DLD1 (cell line): ENCODE measurements around the gene COL20A1.
"Not testable (repeated sequence)": the region's sequence is repeated elsewhere in the genome, so short reads cannot be mapped to it uniquely, and the experiment has no call there.

ENCODE experiments used
- in situ Hi-C: cut with HindIII; loops from 2 replicates; pipeline ENCODE4 v1.10.0; 2017; ENCODE audit warnings: low sequenced_read_pairs

COL20A1 gene

DNA sequence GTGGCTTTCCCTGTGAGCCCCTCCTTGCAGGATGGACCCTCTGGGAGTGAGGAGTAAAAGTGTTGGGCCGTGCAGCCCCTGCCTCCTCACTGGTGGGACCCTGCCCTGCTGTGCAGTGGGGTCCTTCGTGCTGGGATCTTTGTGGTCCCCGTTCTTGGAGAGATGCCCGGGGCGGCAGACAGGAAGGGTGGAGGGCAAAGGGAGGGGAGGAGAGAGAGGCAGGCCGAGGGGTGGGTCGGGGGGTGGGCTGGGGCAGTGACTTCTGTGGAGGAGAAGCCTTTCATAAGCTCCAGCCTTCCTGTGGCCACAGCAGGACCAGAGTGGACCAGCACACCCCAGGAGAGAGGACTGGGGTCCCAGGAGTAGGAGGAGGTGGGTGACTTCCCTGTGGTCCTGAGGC, at the start of gene COL20A1:
TSS of gene COL20A1 (plus strand) at position 283 of the 400 bp plus-strand sequence. CDS start 1,922 bp downstream, outside the sequence.
- in situ Hi-C loops, result loop anchor here (25.0 kb wide), 1 partner anchor 94 kb away; no protein-coding TSS in a partner anchor

DNA sequence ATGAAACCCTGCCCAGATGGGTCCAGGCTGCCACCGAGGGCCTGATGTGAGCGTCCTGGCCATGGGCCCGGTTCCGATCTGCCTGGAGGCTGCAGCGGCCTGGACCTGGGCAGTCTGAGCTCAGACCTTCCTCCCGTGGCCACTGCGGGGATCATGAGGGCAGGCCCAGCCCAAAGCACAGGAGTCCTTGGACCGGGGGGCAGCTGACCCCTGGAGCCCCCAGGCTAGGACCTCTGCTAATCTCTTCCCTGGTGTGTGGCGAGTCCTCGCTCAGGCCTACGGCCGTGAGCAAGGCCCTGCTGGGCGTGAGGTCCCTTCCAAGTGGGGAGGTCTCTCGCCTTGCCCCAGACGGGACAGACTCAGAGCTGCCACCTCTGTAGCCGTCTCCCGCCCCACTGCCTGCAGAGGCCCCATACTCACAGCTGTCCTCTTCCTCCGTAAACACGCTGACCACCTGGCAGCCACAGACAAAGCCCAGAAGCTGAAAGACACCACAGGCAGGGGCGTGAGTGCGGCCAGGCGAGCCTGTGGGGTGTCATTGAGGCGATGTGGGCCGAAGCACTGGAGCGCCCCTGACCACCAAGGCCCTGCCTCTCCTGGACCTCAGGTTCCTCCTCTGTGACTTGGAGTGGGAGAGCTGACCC, 49.3 kb upstream of the COL20A1 start:
- in situ Hi-C loops, result no loop called here

DNA sequence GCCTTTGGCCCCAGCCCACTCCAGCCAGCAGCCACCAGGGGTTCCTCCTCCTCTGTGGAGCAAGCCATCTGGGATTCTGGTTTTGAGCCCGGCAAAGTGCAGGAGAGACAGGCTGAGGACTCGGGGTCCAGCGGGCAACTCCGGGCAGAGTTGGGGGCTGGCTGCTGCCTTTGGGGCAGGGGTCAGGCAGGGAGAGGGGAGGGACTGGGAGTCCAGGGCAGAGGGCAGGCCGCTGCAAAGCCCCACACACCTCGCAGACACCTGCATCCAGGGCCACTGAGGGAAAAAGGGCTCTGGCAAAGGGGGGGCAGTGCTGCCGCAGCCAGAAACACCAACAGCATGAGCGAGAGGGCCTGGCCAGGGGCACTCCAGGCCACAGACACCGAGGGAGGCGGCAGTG, 48.5 kb upstream of the COL20A1 start:
- in situ Hi-C loops, result no loop called here

DNA sequence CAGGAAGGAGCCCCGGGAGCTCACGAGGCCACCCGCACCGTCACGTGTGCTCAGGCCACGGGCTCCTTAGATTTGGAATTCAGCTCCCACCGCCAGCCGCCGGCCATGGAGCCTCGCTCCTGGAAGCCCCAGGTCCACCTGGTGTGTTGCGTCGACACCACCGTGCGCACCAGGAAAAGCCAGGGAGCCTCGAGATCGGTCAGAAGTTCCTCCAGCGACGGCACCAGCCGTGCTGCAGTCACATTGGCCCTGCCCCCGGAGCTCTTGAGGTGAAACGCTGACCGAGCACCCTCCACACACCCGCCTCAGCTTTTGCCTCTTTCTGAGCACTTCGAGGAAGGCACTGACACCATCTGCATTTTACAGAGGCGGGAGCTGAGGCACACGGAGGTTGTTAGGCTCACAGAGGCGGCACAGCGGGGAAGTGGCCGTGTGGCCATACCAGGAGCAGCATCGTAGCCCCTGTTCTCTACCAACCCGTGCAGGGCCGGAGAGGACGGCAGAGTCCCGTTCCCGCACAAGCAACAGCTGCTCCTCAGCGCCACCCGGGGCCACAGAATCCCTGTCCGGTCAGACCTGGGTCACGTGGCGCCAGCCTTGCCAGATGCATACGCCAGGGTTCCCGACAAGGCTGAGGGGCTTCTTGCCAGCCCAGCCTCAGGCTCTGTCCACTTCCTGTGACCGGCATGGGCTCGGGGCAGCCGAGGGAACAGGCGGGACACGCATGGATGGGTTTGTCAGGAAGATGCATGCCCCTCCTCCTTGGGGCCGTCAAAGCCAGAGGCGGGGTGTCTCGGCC, 46.3 kb upstream of the COL20A1 start:
- in situ Hi-C loops, result no loop called here

DNA sequence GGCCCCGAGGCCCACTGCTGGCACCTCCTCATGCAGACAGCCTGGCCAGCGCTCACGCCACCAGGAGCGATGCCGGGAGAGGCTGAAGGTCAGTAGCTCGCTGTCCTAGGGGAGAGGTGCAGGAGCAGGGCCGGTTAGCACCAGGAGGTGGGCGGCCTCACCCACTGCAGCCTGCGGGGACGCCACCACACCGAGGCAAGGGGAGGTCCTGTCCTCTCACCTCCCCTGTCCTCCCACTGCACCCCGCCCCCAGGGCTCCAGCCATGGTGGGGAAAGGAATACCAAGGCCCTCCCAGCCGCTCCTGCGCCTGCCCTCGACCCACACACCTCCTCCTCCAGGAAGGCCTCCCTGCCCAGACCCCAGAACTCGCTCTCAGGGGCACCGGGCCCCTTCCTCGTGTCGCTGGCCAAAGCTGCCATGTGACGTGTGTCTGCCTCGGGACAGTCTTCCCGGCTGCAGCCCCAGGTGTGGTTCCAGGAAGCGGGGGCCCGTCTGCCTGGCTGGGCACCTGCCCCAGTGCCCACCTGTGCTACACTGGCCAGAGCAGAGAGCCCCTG, 45.2 kb upstream of the COL20A1 start:
- in situ Hi-C loops, result no loop called here

DNA sequence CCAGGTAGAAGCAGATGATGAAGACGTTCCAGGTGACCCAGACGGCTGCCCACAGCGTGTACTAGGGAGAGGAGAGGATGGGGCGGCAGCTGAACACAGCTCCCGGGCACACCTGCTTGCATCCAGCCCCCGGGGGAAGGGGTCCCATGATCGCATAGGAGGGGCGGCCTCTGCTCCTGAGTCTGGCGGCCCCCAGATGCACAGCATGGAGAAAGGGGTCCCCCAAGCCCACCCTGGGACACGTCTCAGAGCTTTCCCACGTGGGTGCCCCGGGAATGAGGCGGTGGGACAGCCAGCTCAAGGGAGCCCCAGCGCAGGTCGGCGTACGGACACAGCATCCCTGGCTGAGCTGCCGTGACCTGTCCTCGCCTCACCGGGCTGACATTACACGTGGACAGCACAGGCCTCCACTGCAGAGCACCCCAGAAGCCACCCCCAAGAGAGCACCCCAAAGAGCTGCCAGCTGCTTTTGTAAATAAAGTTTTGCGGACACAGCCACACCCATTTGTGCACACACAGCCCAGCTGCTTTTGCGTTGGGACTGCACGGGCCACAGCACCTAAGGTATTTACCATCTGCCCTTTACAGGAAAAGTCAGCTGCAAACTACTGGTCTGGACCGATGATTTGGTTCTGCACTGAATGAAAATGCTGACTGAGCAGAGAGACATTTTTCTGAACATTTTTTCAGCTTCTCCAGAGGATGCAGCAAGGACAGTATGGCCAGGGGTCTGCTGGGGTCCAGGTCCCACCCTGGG, 44.0 kb upstream of the COL20A1 start:
- in situ Hi-C loops, result no loop called here

DNA sequence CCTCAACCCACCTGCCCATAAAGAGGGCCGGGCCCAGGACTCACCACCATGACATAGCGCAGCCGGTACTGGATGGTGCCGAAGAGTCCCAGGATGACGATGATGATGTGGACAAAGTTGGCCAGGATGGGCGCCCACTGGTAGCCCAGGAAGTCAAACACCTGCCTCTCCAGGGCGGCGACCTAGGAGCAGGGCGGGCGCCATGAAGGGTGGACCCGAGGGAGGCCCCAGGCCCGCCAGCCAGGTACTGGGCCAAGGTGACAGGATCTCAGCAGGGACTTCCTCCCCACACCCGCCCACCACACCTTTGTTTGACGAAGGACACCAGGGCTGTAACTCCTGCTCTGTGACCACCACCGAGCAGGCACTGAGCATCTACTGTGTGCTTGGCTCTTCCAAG, 43.1 kb upstream of the COL20A1 start:
- in situ Hi-C loops, result no loop called here

DNA sequence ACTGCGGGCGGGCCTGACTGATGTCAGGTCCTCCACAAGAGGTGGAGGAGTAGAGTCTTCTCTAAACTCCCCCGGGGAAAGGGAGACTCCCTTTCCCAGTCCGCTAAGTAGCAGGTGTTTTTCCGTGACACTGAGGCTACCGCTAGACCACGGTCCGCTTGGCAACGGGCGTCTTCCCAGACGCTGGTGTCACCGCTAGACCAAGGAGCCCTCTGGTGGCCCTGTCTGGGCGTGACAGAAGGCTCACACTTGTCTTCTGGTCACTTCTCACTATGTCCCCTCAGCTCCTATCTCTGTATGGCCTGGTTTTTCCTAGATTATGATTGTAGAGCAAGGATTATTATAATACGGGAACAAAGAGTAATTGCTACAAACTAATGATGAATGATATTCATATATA, 41.6 kb upstream of the COL20A1 start:
- in situ Hi-C loops, result not testable (repeated sequence)

DNA sequence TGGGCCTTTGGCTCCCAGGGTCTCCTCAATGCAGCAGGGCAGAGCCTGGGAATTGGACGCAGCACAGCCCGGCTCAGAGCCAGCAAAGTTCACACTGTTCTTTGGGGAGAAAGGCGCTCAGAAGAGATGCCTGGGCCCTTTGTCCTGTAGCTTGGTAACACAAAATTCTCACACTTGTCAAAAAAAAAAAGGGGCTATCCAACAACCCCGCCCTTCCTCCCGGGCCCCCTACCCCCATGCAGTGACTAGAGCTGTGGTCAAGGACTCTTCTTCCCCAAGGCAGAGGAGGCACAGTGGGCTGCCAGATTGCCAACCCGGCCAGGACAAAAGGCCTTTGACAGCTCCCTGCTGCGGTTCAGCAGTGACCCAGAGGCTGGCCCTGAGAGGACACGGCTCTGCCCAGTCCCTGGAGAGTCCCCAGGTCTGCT, 40.7 kb upstream of the COL20A1 start:
- in situ Hi-C loops, result no loop called here

DNA sequence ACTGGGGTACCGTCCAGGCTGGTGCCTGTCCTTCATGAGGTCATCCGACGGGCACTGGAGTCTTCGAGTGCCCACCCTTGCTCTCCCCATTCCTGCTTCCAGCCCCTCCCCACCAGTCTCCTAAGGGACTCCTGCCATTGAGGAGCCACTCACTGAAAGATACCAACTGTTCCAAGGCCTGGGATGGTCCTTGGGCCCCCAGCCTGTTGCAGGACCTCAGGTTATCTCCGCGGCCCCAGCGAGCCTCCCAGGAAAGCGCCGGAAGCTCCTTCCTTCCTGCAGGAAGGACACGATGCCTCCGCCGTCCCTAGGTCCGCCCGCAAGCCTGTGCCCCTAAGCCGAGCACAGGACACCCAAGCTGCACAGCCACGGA, 39.9 kb upstream of the COL20A1 start:
- in situ Hi-C loops, result no loop called here

DNA sequence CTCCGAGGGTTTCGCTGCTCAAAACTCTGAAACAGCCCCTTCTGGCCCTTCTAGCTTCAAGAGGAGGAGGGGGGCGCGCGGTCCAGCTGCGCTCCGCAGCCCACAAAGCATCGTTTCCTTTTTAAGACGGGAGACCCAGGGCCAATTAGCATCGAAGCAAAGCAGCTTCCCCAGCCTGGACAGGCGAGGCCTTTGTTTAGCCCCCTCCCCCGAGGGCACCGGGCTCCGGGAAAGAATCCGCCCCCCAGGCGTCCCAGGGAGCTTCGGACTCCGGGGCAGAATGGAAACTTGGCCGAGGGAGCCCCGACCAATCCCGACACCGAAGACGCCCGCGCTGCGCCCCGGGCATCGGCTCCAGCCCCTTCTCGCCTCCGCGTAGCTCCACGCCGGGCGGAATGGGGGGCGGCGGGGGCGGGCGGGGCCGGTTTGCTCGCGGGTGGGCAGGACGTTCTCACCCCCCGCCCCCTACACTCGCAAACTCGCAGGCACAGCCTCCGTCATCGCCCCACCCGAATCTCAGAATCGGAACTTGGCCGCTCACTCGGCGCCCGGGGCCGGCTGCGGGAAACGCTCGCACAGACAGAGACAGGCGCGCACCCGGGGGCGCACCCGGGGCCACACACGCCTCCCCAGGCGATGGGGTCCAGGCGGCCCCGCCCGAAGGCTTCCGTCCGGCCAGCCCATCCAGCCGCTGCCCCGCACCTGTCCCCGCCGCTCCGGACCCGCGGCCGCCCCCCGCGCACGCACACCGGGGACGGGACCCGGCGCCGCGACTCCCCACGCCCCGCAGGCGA, 39.4 kb upstream of the COL20A1 start:
- in situ Hi-C loops, result no loop called here

DNA sequence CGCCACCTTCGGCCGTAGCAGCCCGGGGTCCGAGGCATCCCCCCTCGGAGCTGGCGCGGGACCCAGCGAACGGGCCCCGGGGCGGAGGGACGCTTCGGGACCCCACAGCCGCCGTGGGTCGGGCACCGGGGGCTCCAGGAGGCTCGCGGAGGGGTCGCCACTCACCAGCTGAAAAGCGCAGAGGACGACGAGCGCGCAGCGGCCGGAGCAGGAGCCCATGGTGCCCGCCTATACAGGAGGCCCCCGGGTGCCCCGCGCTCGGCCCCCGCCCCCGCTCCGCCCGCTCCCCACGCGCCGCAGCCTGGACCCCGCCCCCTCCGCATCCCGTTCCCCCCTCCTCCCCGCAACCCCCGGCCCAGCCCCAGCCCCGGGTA, 38.8 kb upstream of the COL20A1 start, which contains the start of gene NKAIN4:
TSS of gene NKAIN4 (minus strand) at position 232 of the 374 bp plus-strand sequence. CDS start at position 219, 13 bp downstream.
- in situ Hi-C loops, result no loop called here

DNA sequence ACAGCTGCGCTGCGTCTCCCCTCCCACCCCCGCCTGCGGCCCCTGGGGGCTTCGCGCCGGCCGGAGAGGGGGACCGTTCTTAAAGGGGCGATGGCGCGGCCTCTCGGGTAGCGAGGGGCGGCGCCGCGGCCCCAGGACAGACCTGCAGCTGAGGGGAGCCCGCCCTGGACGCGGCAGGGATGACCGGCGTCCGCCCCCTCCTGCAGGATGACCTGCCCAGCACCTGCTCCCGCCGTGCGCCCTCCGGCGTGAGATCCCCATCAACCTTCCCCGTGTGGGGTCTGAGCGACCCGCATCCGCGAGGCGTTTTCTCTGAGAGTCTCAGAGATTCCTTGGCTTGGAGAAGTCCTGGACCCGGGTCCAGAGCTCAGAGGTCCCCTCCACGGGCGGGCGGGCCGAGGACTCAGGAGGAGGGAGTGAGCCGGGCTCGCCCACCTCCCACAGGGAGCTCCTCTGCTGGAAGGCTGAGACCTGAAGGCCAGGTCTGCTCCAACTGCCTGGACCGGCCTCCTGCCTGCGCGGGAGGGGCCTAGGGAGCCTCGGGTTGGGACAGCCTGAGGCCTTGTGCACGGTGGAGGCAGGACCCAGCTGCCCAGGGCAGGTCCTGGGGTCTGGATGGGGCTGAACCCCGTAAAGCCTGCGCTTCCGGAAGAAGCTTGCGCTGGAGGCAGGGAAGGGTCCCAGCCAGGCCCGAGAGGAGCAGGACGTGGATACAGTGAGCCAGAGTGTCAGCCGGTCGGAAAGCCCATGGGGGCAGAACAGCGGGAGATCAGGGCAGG, 38.2 kb upstream of the COL20A1 start:
- in situ Hi-C loops, result no loop called here

DNA sequence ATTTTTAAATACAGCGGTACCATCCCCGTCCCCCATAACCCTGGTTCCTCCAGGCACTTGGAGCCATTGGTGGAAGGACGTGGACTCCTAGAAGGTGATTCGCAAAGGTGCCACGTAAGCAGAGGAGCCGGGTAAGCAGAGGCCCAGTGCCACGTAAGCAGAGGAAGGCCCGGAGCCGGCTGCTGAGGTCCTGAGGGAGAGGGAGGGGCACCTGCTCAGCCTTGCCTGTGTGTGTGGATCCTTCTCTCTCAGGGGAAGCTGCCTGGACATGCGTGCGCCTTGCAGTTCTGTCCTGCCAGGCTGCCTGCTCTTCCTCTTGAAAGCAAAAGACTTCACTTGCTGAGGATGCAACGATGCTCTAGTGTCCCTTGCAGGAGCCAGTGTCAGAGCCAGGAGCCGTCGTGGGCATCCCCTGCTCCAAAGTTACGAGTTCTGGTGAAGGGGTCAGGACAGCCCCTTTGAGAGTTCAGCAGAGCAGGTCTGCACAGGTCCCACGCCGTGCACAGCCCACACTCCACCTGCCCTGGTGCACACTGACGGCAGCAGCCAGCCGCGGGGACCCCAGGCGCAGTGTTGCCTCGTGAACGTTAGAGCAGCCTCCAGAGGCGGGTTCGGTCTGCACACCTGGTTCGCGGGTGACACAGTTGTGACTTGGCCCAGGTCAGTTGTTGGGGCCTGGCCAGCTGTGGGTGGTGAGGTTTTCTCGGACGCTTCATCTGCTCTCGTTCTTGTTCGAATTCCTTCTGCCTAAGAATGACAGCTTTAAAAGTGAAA, 36.9 kb upstream of the COL20A1 start:
- in situ Hi-C loops, result no loop called here

DNA sequence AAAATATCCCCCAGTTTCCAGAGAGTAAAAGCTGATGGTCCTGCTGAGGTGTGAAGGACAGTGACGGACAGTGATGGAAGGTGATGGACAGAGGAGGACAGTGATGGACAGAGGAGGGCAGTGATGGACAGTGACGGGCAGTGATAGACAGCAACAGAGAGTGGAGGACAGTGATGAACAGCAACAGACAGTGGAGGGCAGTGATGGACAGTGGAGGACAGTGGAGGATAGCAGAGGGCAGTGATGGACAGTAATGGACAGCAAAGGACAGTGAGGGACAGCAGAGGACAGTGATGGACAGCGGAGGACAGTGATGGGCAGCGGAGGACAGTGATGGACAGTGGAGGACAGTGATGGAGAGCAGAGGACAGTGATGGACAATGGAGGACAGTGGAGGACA, 36.0 kb upstream of the COL20A1 start:
- in situ Hi-C loops, result no loop called here

DNA sequence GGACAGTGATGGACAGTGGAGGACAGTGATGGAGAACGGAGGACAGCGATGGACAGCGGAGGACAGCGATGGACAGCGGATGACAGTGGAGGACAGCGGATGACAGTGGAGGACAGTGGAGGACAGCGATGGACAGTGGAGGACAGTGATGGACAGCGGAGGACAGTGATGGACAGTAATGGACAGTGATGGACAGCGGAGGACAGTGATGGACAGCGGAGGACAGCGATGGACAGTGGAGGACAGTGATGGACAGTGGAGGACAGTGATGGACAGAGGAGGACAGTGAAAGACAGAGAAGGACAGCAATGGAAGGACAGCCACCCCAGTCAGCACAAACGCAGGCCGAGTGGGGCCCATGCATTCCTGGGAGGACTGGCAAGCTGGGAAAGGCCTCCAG, 35.4 kb upstream of the COL20A1 start:
- in situ Hi-C loops, result no loop called here

DNA sequence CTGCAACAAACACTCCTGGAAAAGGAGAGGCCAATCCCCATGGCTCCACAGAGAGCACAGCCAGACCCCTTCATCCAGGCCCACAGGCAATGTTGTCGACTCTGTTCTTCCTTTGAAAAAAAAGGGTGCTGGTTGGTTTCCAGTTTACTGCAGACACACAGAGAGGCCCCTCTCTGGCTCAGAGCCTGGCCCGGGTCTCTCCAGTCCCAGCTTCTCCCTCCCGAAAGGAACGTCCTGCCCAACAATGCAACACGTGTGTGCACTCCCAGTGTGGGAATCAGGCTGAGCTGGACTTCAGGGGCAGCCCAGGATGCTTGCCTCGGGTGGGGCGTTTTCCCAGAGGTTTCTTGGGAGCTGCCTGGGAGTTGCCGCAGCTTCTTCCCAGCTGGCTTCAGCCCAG, 34.2 kb upstream of the COL20A1 start:
- in situ Hi-C loops, result no loop called here

DNA sequence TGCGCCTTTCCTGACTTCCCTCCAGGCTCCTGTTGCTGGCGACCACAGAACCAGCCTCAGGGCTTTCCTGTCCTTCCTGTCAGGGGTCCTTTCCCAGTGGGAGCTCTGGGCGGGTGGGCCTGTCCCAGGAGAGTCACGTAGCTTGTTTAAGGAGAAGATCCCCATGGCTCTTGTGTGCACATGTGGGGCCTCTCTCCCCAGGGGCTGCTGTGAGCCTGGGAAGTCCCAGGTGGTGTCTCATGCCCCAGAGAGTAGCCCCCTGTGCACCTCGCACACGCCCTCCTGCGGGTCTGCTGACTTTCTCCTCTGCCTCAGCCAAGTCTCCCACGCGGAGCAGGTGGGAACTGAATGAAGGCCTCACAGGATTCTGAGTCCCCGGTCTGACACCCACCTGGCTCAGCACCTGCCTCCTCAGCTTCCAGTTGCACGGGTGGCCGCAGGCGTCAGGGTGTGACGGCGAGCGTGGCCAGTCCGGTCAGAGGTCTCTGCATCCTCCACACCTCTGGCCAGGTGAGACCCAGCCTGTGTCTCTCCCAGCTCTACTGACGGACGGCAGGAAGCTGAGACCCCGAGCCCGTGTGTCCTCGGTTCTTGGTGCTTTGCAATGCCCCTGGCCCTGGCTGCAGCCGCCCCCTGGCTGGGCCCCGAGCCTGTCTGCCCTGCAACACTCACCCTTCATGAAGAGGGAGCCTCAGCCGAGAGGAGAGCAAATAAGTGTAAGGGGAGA, 33.1 kb upstream of the COL20A1 start:
- in situ Hi-C loops, result no loop called here
